Retinal pigment epithelial cell (primary cell): ENCODE results near the gene INAFM2.

Experiments used
- DNase-seq: peaks from one replicate; pipeline ENCODE4 v3.0.0-alpha.2; 2010; ENCODE audit warnings: low read depth
- H3K4me3 ChIP-seq: 2 replicates; pipeline ENCODE4 v1.5.1; 2011; ENCODE audit warnings: mild to moderate bottlenecking, low read length, control low read depth, moderate library complexity
- CTCF ChIP-seq: conservative IDR thresholded peaks from 2 replicates; pipeline ENCODE4 v1.5.1; 2011; ENCODE audit warnings: low read depth, low read length, control low read depth, inconsistent platforms

INAFM2 gene

GRCh38 chr15:40343512-40343911 lies 20.0 kb downstream of the INAFM2 start:
- no peak overlapping the region for H3K4me3 ChIP-seq
- peak; percentile 71 for DNase-seq
- TF ChIP-seq CTCF: no peak

- DNase-seq: no peak
- H3K4me3 ChIP-seq: no peak overlapping the region
- no peak for TF ChIP-seq CTCF
Observed at GRCh38 chr15:40344217-40344616, 20.7 kb downstream of the INAFM2 start.

GRCh38 chr15:40344631-40345120 lies 21.2 kb downstream of the INAFM2 start:
- H3K4me3 ChIP-seq: no peak overlapping the region
- peak; percentile 87 for TF ChIP-seq CTCF
- DNase-seq: no peak

- H3K4me3 ChIP-seq: no peak overlapping the region
- DNase-seq: no peak
- no peak for TF ChIP-seq CTCF
Observed at GRCh38 chr15:40345225-40345866, 21.9 kb downstream of the INAFM2 start.

GRCh38 chr15:40345867-40346578 lies 22.5 kb downstream of the INAFM2 start:
- H3K4me3 ChIP-seq: no peak overlapping the region

GRCh38 chr15:40346579-40347558 lies 23.4 kb downstream of the INAFM2 start:
- H3K4me3 ChIP-seq: no peak overlapping the region
- TF ChIP-seq CTCF: no peak
- DNase-seq: no peak

More at GRCh38 chr15:40345867-40346578, 22.5 kb downstream of the INAFM2 start:
- no peak for TF ChIP-seq CTCF
- no peak for DNase-seq
